Common myeloid progenitor, CD34-positive (primary cell): ENCODE measurements around the gene SGCE.
A peak's percentile ranks its signal among the peaks of the same experiment; 100 is the strongest.

Experiments used
- CTCF ChIA-PET: fragments of 350-600 bp; sonication (Branson Sonifier 250); formaldehyde crosslinking; loops from one replicate; lab custom pipeline; 2021; ENCODE audit warnings: antibody characterized with exemption; lab: Charles Lee
- POLR2A ChIA-PET: fragments of 350-600 bp; sonication (Branson Sonifier 250); formaldehyde crosslinking; loops from one replicate; lab custom pipeline; 2021; ENCODE audit warnings: antibody characterized with exemption; lab: Charles Lee
- DNase-seq, 3 donors: peaks; one replicate each; pipeline versions ENCODE4 v3.0.0 to v3.0.0-alpha.2; 2013
- H3K27ac ChIP-seq, 2 experiments: 1 replicate in 1 of 2; 2 replicates in 1 of 2; pipeline ENCODE4 v1.7.0; 2013; ENCODE audit warnings: inconsistent platforms in 2 of 2, low read length in 2 of 2, mild to moderate bottlenecking in 2 of 2, low read depth in 1 of 2, moderate library complexity in 1 of 2; ENCODE audit not compliant: severe bottlenecking in 2 of 2, insufficient read depth in 1 of 2, poor library complexity in 1 of 2
- H3K27me3 ChIP-seq, 5 experiments: replicated peaks in 2 of 5; 1 replicate in 3 of 5; 2 replicates in 2 of 5; pipeline versions ENCODE4 v1.6.1 to v1.7.0; 2013; ENCODE audit warnings: low read length in 4 of 5, mild to moderate bottlenecking in 2 of 5, moderate library complexity in 2 of 5, inconsistent platforms in 1 of 5; ENCODE audit not compliant: insufficient read depth in 5 of 5, control insufficient read depth in 4 of 5
- H3K36me3 ChIP-seq, 4 experiments: 1 replicate in 2 of 4; 2 replicates in 2 of 4; pipeline versions ENCODE4 v1.6.1 to v1.7.0; 2013; ENCODE audit warnings: low read length in 3 of 4, control low read depth in 1 of 4, mild to moderate bottlenecking in 1 of 4; ENCODE audit not compliant: control insufficient read depth in 4 of 4, insufficient read depth in 4 of 4
- H3K4me1 ChIP-seq, 4 experiments: 1 replicate in 3 of 4; 2 replicates in 1 of 4; pipeline versions ENCODE4 v1.6.1 to v1.7.1; 2013; ENCODE audit warnings: low read length in 3 of 4, mild to moderate bottlenecking in 3 of 4, control low read depth in 1 of 4, inconsistent platforms in 1 of 4, moderate library complexity in 1 of 4; ENCODE audit not compliant: control insufficient read depth in 4 of 4, insufficient read depth in 4 of 4; ENCODE audit errors: control extremely low read depth in 1 of 4
- H3K4me3 ChIP-seq, 7 experiments: 1 replicate in 4 of 7; 2 replicates in 3 of 7; pipeline versions ENCODE4 v1.5.1 to v1.7.0; 2013; ENCODE audit warnings: mild to moderate bottlenecking in 7 of 7, low read length in 6 of 7, moderate library complexity in 6 of 7, inconsistent platforms in 2 of 7, low read depth in 2 of 7, control low read depth in 1 of 7; ENCODE audit not compliant: insufficient read depth in 4 of 7, control insufficient read depth in 1 of 7; ENCODE audit errors: extremely low read depth in 1 of 7
- H3K9me3 ChIP-seq, 5 experiments: 1 replicate in 4 of 5; 2 replicates in 1 of 5; pipeline versions ENCODE4 v1.6.1 to v1.7.1; 2013; ENCODE audit warnings: low read length in 4 of 5, mild to moderate bottlenecking in 2 of 5, inconsistent platforms in 1 of 5, low read depth in 1 of 5, moderate library complexity in 1 of 5; ENCODE audit not compliant: control insufficient read depth in 4 of 5, insufficient read depth in 2 of 5; ENCODE audit errors: control extremely low read depth in 1 of 5
- WGBS: methylation state at CpG from one replicate; pipeline ENCODE4 v1.1.5; 2013; ENCODE audit not compliant: insufficient coverage; 5-methylcytosine and 5-hydroxymethylcytosine counted together

The SGCE gene

DNA sequence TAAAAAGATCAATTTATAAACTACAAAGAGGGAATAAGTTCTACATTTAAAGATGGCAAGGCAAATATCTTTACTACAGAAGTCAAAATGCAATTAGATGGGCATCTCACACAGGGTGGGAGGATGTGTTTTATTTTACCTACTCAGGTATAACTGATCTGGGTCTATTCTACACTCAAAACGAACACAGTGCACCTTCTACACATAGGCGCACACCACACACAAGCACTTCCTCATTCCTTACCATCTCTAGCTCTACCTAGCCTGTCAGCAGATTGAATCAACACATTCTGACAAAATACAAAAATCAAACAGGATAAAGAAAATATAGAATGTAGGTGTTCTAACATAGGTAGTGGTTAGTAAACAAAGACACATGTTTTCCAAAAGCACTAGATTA lies 64.8 kb downstream of the SGCE start:
- peak overlapping the region in 3 of 7 experiments; percentile 2 to 58 (median 19) for H3K4me3 ChIP-seq
- peaks cover 0 to 4% (median 0%) of the 10 kb centered on the region in 4 experiments for H3K36me3 ChIP-seq
- no peak overlapping the region for H3K27ac ChIP-seq
- no CpG with 5 or more reads among the region's 2 CpGs for WGBS
- H3K9me3 ChIP-seq = no peaks in the 10 kb centered on the region
- peak in 2 of 3 donors; percentile 55 to 71 for DNase-seq
- H3K4me1 ChIP-seq = peaks cover 0 to 7% (median 3%) of the 10 kb centered on the region in 4 experiments
- ChIA-PET POLR2A (no interaction called here), CTCF (no interaction called here)
- H3K27me3 ChIP-seq = no peaks in the 10 kb centered on the region

DNA sequence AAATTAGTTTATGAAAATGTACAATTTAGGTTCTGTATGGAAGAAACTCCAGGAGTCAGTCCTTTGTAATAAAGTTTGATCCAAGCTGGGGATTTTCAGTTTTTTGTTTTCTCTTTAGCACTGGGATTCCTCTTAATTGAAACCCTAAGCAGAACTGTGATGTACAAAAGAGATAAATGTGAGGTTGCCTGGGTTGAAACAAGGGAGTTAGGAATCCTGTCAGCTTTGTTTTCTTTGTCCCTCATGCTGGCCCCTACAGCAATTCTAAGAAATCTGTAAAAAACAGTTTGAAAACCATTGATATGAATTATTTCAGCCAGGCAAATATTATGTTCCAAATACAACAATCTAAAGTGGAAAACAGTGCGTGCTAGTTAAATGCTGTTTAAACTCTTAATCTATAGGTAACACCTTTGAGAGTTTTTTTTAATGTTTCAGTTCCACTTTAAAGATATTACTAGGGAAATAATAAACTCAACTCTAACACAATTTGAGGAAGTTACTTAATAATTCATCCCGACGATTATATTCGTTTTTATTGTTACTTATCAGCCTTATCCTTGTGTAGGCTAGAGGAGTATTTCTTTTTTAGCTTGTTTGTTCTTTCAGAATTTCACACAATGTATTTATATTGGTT lies 65.3 kb downstream of the SGCE start:
- H3K27ac ChIP-seq = no peak overlapping the region
- peaks cover 0 to 4% (median 0%) of the 10 kb centered on the region in 4 experiments for H3K36me3 ChIP-seq
- DNase-seq = peak in 2 of 3 donors; percentile 51 to 62
- ChIA-PET CTCF (no interaction called here), POLR2A (interaction anchor here (0.6 kb wide), 1 partner anchor 49 kb away, joined by 3 read pairs; no protein-coding TSS in a partner anchor)
- peaks cover 0 to 7% (median 3%) of the 10 kb centered on the region in 4 experiments for H3K4me1 ChIP-seq
- H3K4me3 ChIP-seq = peak overlapping the region in 3 of 7 experiments; percentile 2 to 58 (median 19)
- H3K27me3 ChIP-seq = no peaks in the 10 kb centered on the region
- no peaks in the 10 kb centered on the region for H3K9me3 ChIP-seq
- WGBS = no CpG with 5 or more reads among the region's 4 CpGs

GRCh38 chr7:94588075-94588474 lies 67.9 kb downstream of the SGCE start:
- peaks cover 0 to 7% (median 3%) of the 10 kb centered on the region in 4 experiments for H3K4me1 ChIP-seq
- H3K9me3 ChIP-seq = no peaks in the 10 kb centered on the region
- H3K36me3 ChIP-seq = peaks cover 0 to 4% (median 0%) of the 10 kb centered on the region in 4 experiments
- H3K27ac ChIP-seq = no peak overlapping the region
- POLR2A ChIA-PET = no interaction called here
- CTCF ChIA-PET = no interaction called here
- no CpG with 5 or more reads among the region's 2 CpGs for WGBS
- no peak for DNase-seq
- no peaks in the 10 kb centered on the region for H3K27me3 ChIP-seq
- H3K4me3 ChIP-seq = no peak overlapping the region

GRCh38 chr7:94584113-94584512 lies 71.8 kb downstream of the SGCE start:
- WGBS = 100% methylated on average over 1 of the region's 1 CpG
- CTCF ChIA-PET = no interaction called here
- no peaks in the 10 kb centered on the region for H3K4me1 ChIP-seq
- H3K4me3 ChIP-seq = no peak overlapping the region
- POLR2A ChIA-PET = no interaction called here
- peaks cover 3 to 5% (median 4%) of the 10 kb centered on the region in 4 experiments for H3K36me3 ChIP-seq
- H3K9me3 ChIP-seq = peaks cover 0 to 3% (median 0%) of the 10 kb centered on the region in 5 experiments
- no peaks in the 10 kb centered on the region for H3K27me3 ChIP-seq
- no peak for DNase-seq
- no peak overlapping the region for H3K27ac ChIP-seq

DNA sequence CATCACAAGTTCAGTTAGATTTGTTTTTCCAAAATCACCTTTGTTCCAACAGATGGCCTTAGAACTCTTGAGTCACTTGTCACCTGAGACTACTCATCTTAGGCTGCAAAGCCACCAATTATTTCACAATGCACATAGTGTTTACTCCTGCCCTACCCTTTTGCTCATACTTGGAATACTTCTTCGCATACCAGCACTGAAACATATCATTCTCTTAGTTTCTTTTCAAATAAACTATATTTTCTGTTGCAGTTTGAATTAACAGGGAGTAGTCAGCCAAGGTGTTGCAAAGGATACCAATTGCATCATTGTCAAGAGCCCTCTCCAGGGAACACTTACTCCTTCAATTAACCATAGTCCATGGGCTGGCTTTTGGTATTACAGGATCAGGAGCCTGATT lies 75.3 kb downstream of the SGCE start:
- CTCF ChIA-PET = no interaction called here
- POLR2A ChIA-PET = no interaction called here
- H3K9me3 ChIP-seq = peaks cover 2 to 13% (median 4%) of the 10 kb centered on the region in 5 experiments
- no peaks in the 10 kb centered on the region for H3K4me1 ChIP-seq
- no CpG with 5 or more reads among the region's 1 CpG for WGBS
- H3K36me3 ChIP-seq = peaks cover 7 to 28% (median 16%) of the 10 kb centered on the region in 4 experiments
- H3K4me3 ChIP-seq = no peak overlapping the region
- no peak overlapping the region for H3K27ac ChIP-seq
- no peaks in the 10 kb centered on the region for H3K27me3 ChIP-seq
- no peak for DNase-seq

- H3K4me1 ChIP-seq = no peaks in the 10 kb centered on the region
- H3K9me3 ChIP-seq = peaks cover 2 to 22% (median 8%) of the 10 kb centered on the region in 5 experiments
- DNase-seq = no peak
- WGBS = 93% methylated on average over 2 of the region's 2 CpGs
- POLR2A ChIA-PET = no interaction called here
- CTCF ChIA-PET = no interaction called here
- H3K4me3 ChIP-seq = no peak overlapping the region
- H3K36me3 ChIP-seq = peaks cover 7 to 36% (median 19%) of the 10 kb centered on the region in 4 experiments
- no peaks in the 10 kb centered on the region for H3K27me3 ChIP-seq
- H3K27ac ChIP-seq = no peak overlapping the region
These were observed 76.5 kb downstream of the SGCE start for GRCh38 chr7:94579470-94579869.

GRCh38 chr7:94578614-94579013 lies 77.3 kb downstream of the SGCE start:
- peaks cover 2 to 24% (median 8%) of the 10 kb centered on the region in 5 experiments for H3K9me3 ChIP-seq
- no peak for DNase-seq
- H3K4me1 ChIP-seq = no peaks in the 10 kb centered on the region
- ChIA-PET CTCF (no interaction called here), POLR2A (no interaction called here)
- H3K4me3 ChIP-seq = no peak overlapping the region
- peaks cover 7 to 40% (median 20%) of the 10 kb centered on the region in 4 experiments for H3K36me3 ChIP-seq
- H3K27me3 ChIP-seq = no peaks in the 10 kb centered on the region
- H3K27ac ChIP-seq = no peak overlapping the region
